Dedifferentiated amniotic fluid mesenchymal stem cell (primary cell): Measurements from ENCODE around the gene CPE.
A peak's percentile ranks its signal among the peaks of the same experiment; 100 is the strongest.

Experiments used
- DNase-seq: peaks from one replicate; pipeline ENCODE4 v3.0.0-alpha.2; 2016; ENCODE audit errors: extremely low spot score

The CPE gene

GRCh38 chr4:165364452-165365080, 14.2 kb upstream of the CPE start:
- DNase-seq, result no peak

- no peak for DNase-seq
Measured at GRCh38 chr4:165367040-165367439, 11.8 kb upstream of the CPE start.

GRCh38 chr4:165368114-165368513, 10.7 kb upstream of the CPE start:
- no peak for DNase-seq

GRCh38 chr4:165368567-165368966, 10.2 kb upstream of the CPE start:
- DNase-seq, result no peak

- DNase-seq, result no peak
Measured at GRCh38 chr4:165369522-165369921, 9.3 kb upstream of the CPE start.

- no peak for DNase-seq
Measured at GRCh38 chr4:165370530-165370929, 8.3 kb upstream of the CPE start.

- no peak for DNase-seq
Measured at GRCh38 chr4:165375465-165375864, 3.3 kb upstream of the CPE start.

- DNase-seq, result no peak
Measured at GRCh38 chr4:165378398-165378744, 437 bp upstream of the CPE start.

- no peak for DNase-seq
Measured at GRCh38 chr4:165379678-165380064, 863 bp downstream of the CPE start.

GRCh38 chr4:165380805-165381204, 2.0 kb downstream of the CPE start:
- DNase-seq, result no peak

- DNase-seq, result no peak
Measured at GRCh38 chr4:165381821-165382373, 3.1 kb downstream of the CPE start.

GRCh38 chr4:165382640-165383039, 3.8 kb downstream of the CPE start:
- DNase-seq, result no peak

GRCh38 chr4:165383591-165384073, 4.8 kb downstream of the CPE start:
- no peak for DNase-seq

GRCh38 chr4:165384186-165384585, 5.4 kb downstream of the CPE start:
- no peak for DNase-seq

GRCh38 chr4:165384598-165384997, 5.8 kb downstream of the CPE start:
- DNase-seq, result peak; percentile 44

GRCh38 chr4:165385126-165385525, 6.3 kb downstream of the CPE start:
- no peak for DNase-seq

GRCh38 chr4:165386328-165386727, 7.5 kb downstream of the CPE start:
- DNase-seq, result no peak

- no peak for DNase-seq
Measured at GRCh38 chr4:165388756-165389155, 9.9 kb downstream of the CPE start.

- DNase-seq, result no peak
Measured at GRCh38 chr4:165393051-165393450, 14.2 kb downstream of the CPE start.

GRCh38 chr4:165393704-165394103, 14.9 kb downstream of the CPE start:
- DNase-seq, result no peak

GRCh38 chr4:165394275-165394674, 15.5 kb downstream of the CPE start:
- peak; percentile 79 for DNase-seq

- no peak for DNase-seq
Measured at GRCh38 chr4:165398570-165398969, 19.8 kb downstream of the CPE start.

- no peak for DNase-seq
Measured at GRCh38 chr4:165402375-165402774, 23.6 kb downstream of the CPE start.

- DNase-seq, result no peak
Measured at GRCh38 chr4:165403048-165403447, 24.2 kb downstream of the CPE start.
